ENCODE measurements around the gene GP5.

GRCh38 chr3:194374935-194375334 is 24.1 kb downstream of the GP5 start:
- TF ChIP-seq CTCF (conservative IDR thresholded peaks at IDR 0.05): no peak
- TF ChIP-seq EZH2 (IDR thresholded peaks at IDR 0.05; ENCODE audit: low read depth): no peak
